SK-N-SH (cell line): ENCODE results near the gene UMODL1. TPM values are rescaled to one million over a fixed set of nuclear protein-coding genes. Genes with fewer than 3 reads are reported as not detected.

Source experiments
- CTCF ChIA-PET: fragments of 300-600, 350-600 bp; formaldehyde crosslinking; extraction: SDS; loops from one replicate; lab custom pipeline; 2021; lab: Yijun Ruan, JAX
- POLR2A ChIA-PET: fragments of 350-600 bp; sonication (Branson Sonifier 250); formaldehyde crosslinking; extraction: SDS; loops from one replicate; lab custom pipeline; 2020; ENCODE audit warnings: antibody characterized with exemption, inconsistent platforms; lab: Yijun Ruan, JAX
- DNase-seq: peaks from one replicate; pipeline ENCODE4 v3.0.0; 2012
- H2AFZ ChIP-seq: fragments of 200-600 bp; sonication (generic); 2 replicates; pipeline ENCODE4 v1.8.1; 2016; ENCODE audit warnings: antibody characterized with exemption, mild to moderate bottlenecking, low read depth
- H3F3A ChIP-seq: fragments of 200-600 bp; sonication (generic); replicated peaks from 2 replicates; pipeline ENCODE3; 2016; ENCODE audit warnings: antibody characterized with exemption, mild to moderate bottlenecking; ENCODE audit not compliant: insufficient read depth
- H3K27ac ChIP-seq, 2 experiments: fragments of 200-500 bp in 1 of 2; fragments of 200-600 bp in 1 of 2; sonication (Bioruptor generic) in 1 of 2; sonication (generic), shearing (Covaris generic) in 1 of 2; 2 replicates each; pipeline versions ENCODE4 v1.5.1 to v1.6.1; 2014 to 2016; ENCODE audit warnings: low read depth in 2 of 2, inconsistent platforms in 1 of 2, low read length in 1 of 2, mild to moderate bottlenecking in 1 of 2, mixed read lengths in 1 of 2
- H3K27me3 ChIP-seq: fragments of 200-600 bp; sonication (generic), shearing (Covaris generic); 2 replicates; pipeline ENCODE4 v1.6.1; 2016; ENCODE audit warnings: mixed run types; ENCODE audit not compliant: insufficient read depth
- H3K36me3 ChIP-seq, 2 experiments: fragments of 200-500 bp in 1 of 2; fragments of 200-600 bp in 1 of 2; sonication (Bioruptor generic) in 1 of 2; sonication (generic) in 1 of 2; replicated peaks in 1 of 2; 2 replicates each; pipeline versions ENCODE3 to v1.5.1; 2014 to 2016; ENCODE audit warnings: low read length in 1 of 2, mild to moderate bottlenecking in 1 of 2; ENCODE audit not compliant: insufficient read depth in 2 of 2, control insufficient read depth in 1 of 2
- H3K4me1 ChIP-seq, 2 experiments: fragments of 200-500 bp in 1 of 2; fragments of 200-600 bp in 1 of 2; sonication (Bioruptor generic) in 1 of 2; sonication (generic), shearing (Covaris generic) in 1 of 2; 2 replicates each; pipeline versions ENCODE4 v1.5.1 to v1.6.1; 2014 to 2016; ENCODE audit warnings: low read depth in 1 of 2, low read length in 1 of 2, mixed run types in 1 of 2; ENCODE audit not compliant: insufficient read depth in 2 of 2, control insufficient read depth in 1 of 2
- H3K4me2 ChIP-seq: fragments of 200-600 bp; sonication (generic), shearing (Covaris generic); 2 replicates; pipeline ENCODE4 v1.6.1; 2017; ENCODE audit warnings: mixed run types
- H3K4me3 ChIP-seq, 2 experiments: fragments of 200-500 bp in 1 of 2; fragments of 200-600 bp in 1 of 2; sonication (Bioruptor generic) in 1 of 2; sonication (generic), shearing (Covaris generic) in 1 of 2; 2 replicates each; pipeline versions ENCODE4 v1.5.1 to v1.8.1; 2014 to 2016; ENCODE audit warnings: low read depth in 2 of 2, inconsistent platforms in 1 of 2, low read length in 1 of 2, mild to moderate bottlenecking in 1 of 2, mixed read lengths in 1 of 2, moderate library complexity in 1 of 2
- H3K79me2 ChIP-seq: fragments of 200-600 bp; sonication (generic); 2 replicates; pipeline ENCODE4 v1.8.1; 2017; ENCODE audit warnings: mild to moderate bottlenecking; ENCODE audit not compliant: insufficient read depth
- H3K9ac ChIP-seq: fragments of 200-600 bp; sonication (generic); 2 replicates; pipeline ENCODE4 v1.6.1; 2017; ENCODE audit warnings: mixed run types
- H3K9me2 ChIP-seq: fragments of 200-600 bp; sonication (generic); 2 replicates; pipeline ENCODE4 v1.6.1; 2017; ENCODE audit warnings: mixed run types
- H3K9me3 ChIP-seq: fragments of 200-600 bp; sonication (generic); 2 replicates; pipeline ENCODE4 v1.6.1; 2017; ENCODE audit warnings: mixed run types, mild to moderate bottlenecking, moderate library complexity
- H4K20me1 ChIP-seq: fragments of 200-600 bp; sonication (generic); 2 replicates; pipeline ENCODE4 v1.6.1; 2017; ENCODE audit warnings: mild to moderate bottlenecking, mixed run types; ENCODE audit not compliant: insufficient read depth
- ELF1 ChIP-seq: IDR thresholded peaks from 2 replicates; pipeline ENCODE4 v1.4.0; 2012
- EP300 ChIP-seq, 2 experiments: IDR thresholded peaks; 2 replicates each; pipeline versions ENCODE4 v1.4.0 to v1.6.1; 2012; ENCODE audit warnings: borderline replicate concordance in 1 of 2, low read depth in 1 of 2, low read length in 1 of 2
- MXI1 ChIP-seq: IDR thresholded peaks from 2 replicates; pipeline ENCODE4 v1.6.1; 2012; ENCODE audit warnings: mild to moderate bottlenecking, low read depth, low read length, improper control_type of control experiment
- POLR2AphosphoS5 ChIP-seq: IDR thresholded peaks from 2 replicates; pipeline ENCODE4 v1.6.1; 2012; ENCODE audit warnings: low read depth, low read length
- RAD21 ChIP-seq: IDR thresholded peaks from 2 replicates; pipeline ENCODE4 v1.6.1; 2012; ENCODE audit warnings: mild to moderate bottlenecking, low read length
- RCOR1 ChIP-seq: fragments of 150-350 bp; IDR thresholded peaks from 2 replicates; pipeline ENCODE4 v1.6.1; 2017; ENCODE audit warnings: antibody characterized with exemption, low read length
- RXRA ChIP-seq: IDR thresholded peaks from 2 replicates; pipeline ENCODE4 v1.4.0; 2012; ENCODE audit warnings: low read depth, mild to moderate bottlenecking, borderline replicate concordance
- SMC3 ChIP-seq: IDR thresholded peaks from 2 replicates; pipeline ENCODE4 v1.6.1; 2012; ENCODE audit warnings: low read depth, low read length, improper control_type of control experiment
- TAF1 ChIP-seq: IDR thresholded peaks from 2 replicates; pipeline ENCODE4 v1.6.1; 2012; ENCODE audit warnings: low read depth, mild to moderate bottlenecking, low read length, moderate library complexity, borderline replicate concordance
- TCF12 ChIP-seq: IDR thresholded peaks from 2 replicates; pipeline ENCODE4 v1.4.0; 2012
- YY1 ChIP-seq: IDR thresholded peaks from 2 replicates; pipeline ENCODE4 v1.4.0; 2012; ENCODE audit warnings: low read depth, mild to moderate bottlenecking
- ZBTB33 ChIP-seq: IDR thresholded peaks from 2 replicates; pipeline ENCODE4 v1.4.0; 2012; ENCODE audit warnings: low read depth, borderline replicate concordance
- WGBS: methylation state at CpG from one replicate; pipeline ENCODE4 v1.1.6; 2017; ENCODE audit warnings: low lambda C conversion rate; 5-methylcytosine and 5-hydroxymethylcytosine counted together
- polyA plus RNA-seq, 3 experiments: library from polyadenylated mRNA; depleted of rRNA; stranded (reverse); fragments of >200 nt; gene quantifications; 2 replicates each; pipeline ENCODE4 v1.2.3, GENCODE V29; 2012
- TF ChIP-seq, protein P1 (sequence below): IDR thresholded peaks from 2 replicates; pipeline ENCODE4 v1.4.0; 2012; ENCODE audit warnings: low read depth, borderline replicate concordance
- TF ChIP-seq, protein P2 (sequence below): fragments of 150-350 bp; IDR thresholded peaks from 2 replicates; pipeline ENCODE4 v1.6.1; 2016; ENCODE audit warnings: mild to moderate bottlenecking, low read depth, low read length
- TF ChIP-seq, protein P3 (sequence below): IDR thresholded peaks from 2 replicates; pipeline ENCODE4 v1.6.1; 2012; ENCODE audit warnings: mild to moderate bottlenecking, low read depth, low read length, moderate library complexity

Gene UMODL1
- polyA plus RNA-seq, 1 of the 3 experiments (the other 2 are of a cell fraction), result not detected

- CTCF ChIA-PET, result interaction anchor here (2.0 to 4.8 kb wide), 3 partner anchors 8 to 293 kb away, joined by 5 to 55 read pairs (median 46); no protein-coding TSS in a partner anchor
- Histone ChIP-seq H3K4me3 (no peak overlapping the region), H3F3A (no peaks in the 10 kb centered on the region), H3K9me2 (no peaks in the 10 kb centered on the region), H4K20me1 (no peaks in the 10 kb centered on the region), H3K79me2 (no peaks in the 10 kb centered on the region), H3K4me2 (no peak overlapping the region), H3K9ac (no peak overlapping the region), H3K4me1 (peaks cover 0 to 6% of the 10 kb centered on the region in 2 experiments; a peak in 1 of 4 replicates), H3K9me3 (no peaks in the 10 kb centered on the region), H2AFZ (no peak overlapping the region), H3K27ac (no peak overlapping the region), H3K36me3 (no peaks in the 10 kb centered on the region), H3K27me3 (no peaks in the 10 kb centered on the region)
- DNase-seq, result no peak
- 60% methylated on average over 8 of the region's 14 CpGs for WGBS
- POLR2A ChIA-PET, result no interaction called here
- TF ChIP-seq MXI1 (no peak), RXRA (no peak), YY1 (no peak), ELF1 (no peak), EP300 (IDR thresholded peaks at IDR 0.05; ENCODE audit: borderline replicate concordance in 1 of 2, low read depth in 1 of 2, low read length in 1 of 2) (no peak), RCOR1 (no peak), SMC3 (no peak), TAF1 (no peak), POLR2AphosphoS5 (no peak), RAD21 (no peak), ZBTB33 (no peak), TCF12 (no peak)
- TF ChIP-seq, protein P1, sequence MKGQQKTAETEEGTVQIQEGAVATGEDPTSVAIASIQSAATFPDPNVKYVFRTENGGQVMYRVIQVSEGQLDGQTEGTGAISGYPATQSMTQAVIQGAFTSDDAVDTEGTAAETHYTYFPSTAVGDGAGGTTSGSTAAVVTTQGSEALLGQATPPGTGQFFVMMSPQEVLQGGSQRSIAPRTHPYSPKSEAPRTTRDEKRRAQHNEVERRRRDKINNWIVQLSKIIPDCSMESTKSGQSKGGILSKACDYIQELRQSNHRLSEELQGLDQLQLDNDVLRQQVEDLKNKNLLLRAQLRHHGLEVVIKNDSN, result no peak
- TF ChIP-seq, protein P2, sequence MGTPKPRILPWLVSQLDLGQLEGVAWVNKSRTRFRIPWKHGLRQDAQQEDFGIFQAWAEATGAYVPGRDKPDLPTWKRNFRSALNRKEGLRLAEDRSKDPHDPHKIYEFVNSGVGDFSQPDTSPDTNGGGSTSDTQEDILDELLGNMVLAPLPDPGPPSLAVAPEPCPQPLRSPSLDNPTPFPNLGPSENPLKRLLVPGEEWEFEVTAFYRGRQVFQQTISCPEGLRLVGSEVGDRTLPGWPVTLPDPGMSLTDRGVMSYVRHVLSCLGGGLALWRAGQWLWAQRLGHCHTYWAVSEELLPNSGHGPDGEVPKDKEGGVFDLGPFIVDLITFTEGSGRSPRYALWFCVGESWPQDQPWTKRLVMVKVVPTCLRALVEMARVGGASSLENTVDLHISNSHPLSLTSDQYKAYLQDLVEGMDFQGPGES, result no peak
- TF ChIP-seq, protein P3, sequence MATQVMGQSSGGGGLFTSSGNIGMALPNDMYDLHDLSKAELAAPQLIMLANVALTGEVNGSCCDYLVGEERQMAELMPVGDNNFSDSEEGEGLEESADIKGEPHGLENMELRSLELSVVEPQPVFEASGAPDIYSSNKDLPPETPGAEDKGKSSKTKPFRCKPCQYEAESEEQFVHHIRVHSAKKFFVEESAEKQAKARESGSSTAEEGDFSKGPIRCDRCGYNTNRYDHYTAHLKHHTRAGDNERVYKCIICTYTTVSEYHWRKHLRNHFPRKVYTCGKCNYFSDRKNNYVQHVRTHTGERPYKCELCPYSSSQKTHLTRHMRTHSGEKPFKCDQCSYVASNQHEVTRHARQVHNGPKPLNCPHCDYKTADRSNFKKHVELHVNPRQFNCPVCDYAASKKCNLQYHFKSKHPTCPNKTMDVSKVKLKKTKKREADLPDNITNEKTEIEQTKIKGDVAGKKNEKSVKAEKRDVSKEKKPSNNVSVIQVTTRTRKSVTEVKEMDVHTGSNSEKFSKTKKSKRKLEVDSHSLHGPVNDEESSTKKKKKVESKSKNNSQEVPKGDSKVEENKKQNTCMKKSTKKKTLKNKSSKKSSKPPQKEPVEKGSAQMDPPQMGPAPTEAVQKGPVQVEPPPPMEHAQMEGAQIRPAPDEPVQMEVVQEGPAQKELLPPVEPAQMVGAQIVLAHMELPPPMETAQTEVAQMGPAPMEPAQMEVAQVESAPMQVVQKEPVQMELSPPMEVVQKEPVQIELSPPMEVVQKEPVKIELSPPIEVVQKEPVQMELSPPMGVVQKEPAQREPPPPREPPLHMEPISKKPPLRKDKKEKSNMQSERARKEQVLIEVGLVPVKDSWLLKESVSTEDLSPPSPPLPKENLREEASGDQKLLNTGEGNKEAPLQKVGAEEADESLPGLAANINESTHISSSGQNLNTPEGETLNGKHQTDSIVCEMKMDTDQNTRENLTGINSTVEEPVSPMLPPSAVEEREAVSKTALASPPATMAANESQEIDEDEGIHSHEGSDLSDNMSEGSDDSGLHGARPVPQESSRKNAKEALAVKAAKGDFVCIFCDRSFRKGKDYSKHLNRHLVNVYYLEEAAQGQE, result no peak
Observed at GRCh38 chr21:42109473-42109872, 38.4 kb downstream of the UMODL1 start.
